SKM-1 (cell line): Measurements from ENCODE around the gene VWA5A.

Experiments
- DNase-seq: peaks from one replicate; lab custom pipeline; 2025; ENCODE audit not compliant: unreplicated experiment; lab: John Stamatoyannopoulos, UW

Gene VWA5A

GRCh38 chr11:124114942-124115781 is at the start of gene VWA5A:
VWA5A (plus strand) TSS chr11:124115450; CDS start chr11:124117512, 2,062 bp downstream.
- peak; percentile 77 for DNase-seq

DNA sequence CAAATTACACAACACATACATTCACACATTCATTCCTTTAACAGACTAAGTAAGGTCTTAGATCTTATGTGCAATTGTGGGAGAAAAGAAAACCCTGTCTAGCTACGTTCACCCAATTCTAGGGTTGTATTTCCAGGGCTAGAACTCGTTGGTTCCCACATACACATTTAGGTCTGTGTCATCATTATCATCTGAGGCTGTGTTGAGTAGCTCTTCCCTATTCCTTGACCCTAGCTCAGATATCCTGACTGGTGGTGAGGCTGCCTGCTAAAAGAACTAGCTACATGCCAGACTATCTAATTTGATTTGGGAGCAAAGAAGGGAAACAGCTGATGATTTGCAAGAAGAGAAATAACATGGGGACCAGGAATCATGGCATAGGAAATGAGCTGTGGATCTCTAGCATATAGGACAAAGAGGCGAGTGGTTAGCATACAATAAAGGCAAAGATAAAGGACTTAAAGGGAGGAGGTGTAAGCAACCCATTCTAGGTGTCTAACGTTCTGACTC is 46.6 kb upstream of the VWA5A start:
- no peak for DNase-seq

DNA sequence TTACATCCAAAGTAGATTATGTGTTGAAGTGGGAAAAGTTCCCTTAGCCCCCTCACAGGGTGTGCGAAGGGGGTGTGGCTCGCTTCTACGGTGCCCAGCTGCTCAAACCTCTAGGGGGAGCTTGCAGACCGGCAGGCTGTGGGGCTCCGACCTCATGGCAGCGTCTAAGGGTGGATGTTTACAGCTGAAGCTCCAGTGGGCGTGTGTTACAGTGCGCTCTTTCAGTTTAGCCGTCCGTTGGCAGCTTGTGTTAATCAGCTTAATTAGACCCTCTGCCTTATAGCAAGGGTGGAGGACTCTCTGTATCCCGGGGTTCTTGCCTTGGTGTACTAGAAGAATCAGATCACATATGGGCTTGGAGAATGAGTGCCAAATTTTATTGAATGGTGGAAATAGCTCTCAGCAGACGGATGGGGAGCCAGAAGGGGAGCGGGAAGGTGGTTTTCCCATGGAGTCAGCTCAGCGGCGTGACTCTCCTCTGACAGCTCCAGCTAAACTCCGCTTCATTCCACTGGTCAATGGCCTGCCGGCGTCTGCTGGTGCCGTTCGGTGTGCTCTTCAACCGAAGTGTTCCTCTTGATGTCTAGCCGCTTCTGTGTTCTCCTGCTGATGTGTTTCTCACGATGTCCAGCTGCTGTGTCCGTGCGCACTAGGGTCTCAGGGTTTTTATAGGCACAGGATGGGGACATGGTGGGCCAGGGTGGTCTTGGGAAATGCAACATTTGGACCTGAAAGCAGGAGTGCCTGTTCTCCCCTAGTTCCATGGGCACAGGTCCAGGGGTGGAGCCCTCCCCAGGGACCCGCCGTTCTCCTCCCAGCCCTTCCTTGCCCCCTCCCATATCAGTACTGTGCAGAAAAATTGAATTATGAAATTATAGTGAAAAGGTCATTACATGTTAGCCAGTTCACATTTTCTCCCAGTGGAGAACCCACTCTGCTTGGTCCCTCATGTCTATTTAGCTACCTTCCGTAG is 45.5 kb upstream of the VWA5A start:
- no peak for DNase-seq

DNA sequence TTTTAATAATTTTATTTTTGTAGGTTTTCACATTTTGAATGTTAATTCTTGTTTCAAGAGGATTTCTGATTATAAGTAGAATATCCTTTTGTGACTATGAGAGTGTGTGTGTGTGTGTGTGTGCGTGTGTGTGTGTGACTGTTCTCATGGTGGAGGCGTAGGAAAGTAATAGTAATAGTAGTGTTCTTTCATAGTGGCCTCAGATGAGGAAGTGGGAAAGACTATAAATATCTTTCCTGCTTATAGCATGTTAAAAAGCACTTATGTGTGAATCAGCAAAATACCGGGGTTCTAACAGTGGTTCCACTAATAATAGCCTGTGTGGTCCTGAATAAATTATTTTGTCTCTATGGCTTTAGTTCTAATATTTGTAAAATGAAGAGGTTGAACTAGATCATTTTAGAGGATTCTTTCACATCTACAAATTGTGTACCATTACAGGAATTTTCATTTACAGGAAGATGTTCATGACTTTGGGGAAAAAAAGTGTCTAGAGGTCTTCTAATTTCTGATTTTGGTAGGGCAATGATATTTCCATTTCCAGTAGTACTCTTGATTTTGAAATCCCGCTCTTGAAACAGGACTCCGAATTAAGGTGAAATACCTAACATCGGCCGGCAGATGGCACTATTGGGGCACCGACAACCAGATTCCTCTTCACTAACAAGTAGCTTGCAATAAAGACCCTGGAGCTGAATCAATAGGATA is 44.2 kb upstream of the VWA5A start:
- peak; percentile 73 for DNase-seq

GRCh38 chr11:124071623-124071948 is 43.7 kb upstream of the VWA5A start:
- no peak for DNase-seq

DNA sequence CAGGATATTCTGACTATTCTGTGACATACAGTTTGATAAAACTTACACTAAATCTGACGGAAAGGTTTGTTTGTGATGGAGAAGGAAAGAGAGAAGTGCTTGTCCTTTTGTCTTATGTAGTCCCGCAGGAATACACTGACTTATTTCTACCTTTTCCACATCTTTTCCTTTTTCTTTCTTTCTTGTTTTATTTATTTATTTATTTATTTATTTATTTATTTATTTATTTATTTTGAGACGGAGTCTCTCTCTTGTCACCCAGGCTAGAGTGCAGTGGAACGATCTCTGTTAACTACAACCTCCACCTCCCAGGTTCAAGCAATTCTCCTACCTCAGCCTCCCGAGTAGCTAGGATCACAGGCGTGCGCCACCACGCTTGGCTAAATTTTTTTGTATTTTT is 43.1 kb upstream of the VWA5A start:
- no peak for DNase-seq

- no peak for DNase-seq
Observed at GRCh38 chr11:124074554-124074953, 40.7 kb upstream of the VWA5A start.

DNA sequence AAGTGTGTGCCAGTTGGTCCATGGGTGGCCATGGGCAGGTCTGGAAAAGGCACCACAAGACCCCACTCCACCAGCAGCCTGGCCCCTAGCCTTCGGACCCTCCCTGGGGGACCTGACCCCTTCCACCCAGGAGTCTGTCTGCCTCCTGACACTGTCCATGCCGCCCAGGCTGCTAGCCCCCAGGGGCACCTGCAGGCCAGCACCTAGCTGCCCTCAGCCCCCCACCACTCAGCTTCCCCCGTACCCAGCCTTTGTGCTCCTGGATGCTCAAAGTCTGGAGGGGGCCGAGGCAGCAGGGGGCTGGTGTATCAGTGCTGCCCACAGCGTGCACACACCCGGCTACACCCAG is 39.8 kb upstream of the VWA5A start:
- no peak for DNase-seq

DNA sequence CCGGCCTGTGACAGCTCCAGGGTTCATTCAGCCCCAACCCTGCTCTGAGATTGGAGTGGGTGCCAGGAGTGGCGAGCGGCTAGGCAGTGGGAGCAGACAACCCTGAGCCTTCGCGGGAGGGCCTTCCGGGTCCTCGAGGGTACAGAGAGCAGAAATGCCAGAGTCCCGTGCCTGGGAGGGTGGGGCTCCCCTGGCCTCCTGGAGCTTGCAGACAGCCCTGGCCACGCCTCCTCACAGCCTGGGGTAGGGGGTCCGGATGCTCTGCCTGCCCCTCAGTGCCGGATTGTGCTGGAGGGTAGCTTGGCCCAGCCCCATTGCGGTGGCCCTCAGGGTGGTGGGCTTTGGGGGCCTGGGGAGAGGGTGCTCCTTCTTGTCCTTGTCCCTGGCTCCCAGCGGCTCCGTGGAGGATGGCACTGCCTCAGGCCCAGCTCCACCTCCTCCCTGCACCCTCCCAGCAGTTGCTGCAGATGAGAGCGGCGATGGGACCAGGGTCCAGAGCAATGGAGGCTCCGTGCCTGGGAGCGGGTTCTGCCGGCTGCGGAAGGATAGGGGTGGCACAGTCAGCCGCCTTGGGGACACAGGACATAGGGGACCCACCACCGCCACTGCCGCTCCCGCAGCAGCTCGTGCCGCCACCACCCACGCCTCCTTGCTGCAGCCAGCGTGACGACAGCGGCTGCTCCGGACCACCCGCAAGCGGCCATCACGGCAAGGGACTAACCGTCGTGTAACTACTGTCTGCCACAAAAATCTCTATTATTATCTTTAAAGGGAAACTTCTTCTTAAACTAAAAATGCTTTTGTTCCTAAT is 39.2 kb upstream of the VWA5A start:
- no peak for DNase-seq

DNA sequence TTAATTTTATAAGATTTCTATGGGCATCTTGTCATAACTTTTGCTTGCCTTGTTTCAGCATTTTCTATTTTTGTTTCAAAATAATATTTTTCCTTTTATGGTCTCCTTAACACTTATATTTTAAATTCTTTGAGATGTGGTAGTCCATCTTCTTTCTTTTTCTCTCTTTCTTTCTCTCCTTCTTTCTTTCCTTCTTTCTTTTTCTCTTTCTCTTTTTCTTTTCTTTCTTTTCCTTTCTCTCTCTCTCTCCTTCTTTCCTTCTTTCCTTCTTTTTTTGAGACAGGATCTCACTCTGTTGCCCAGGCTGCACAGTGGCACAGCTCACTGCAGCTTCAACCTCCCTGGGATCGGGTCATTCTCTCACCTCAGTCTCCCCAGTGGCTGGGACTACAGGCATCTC is 38.0 kb upstream of the VWA5A start:
- DNase-seq: no peak

GRCh38 chr11:124078591-124078990 is 36.7 kb upstream of the VWA5A start:
- no peak for DNase-seq

GRCh38 chr11:124079631-124080326 is 35.5 kb upstream of the VWA5A start:
- no peak for DNase-seq

GRCh38 chr11:124080327-124081001 is 34.8 kb upstream of the VWA5A start:
- DNase-seq: no peak

DNA sequence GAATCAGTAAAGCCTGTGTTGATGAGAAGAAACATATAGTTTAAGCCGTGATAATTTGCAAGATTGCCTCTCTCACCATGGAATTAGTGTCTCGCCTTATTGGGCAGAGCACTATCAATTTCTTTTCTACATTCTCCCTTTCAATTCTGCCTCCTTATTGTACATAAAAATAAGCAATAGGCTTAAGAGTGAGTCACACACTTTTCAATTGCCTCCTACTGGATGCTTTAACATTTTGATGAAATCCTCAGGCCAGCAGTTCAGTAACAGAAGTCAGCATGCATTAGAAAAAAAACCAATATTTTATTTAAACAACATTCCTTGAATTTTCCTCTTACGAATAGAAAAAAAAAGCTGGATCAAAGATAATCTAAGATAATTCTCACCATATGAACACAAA is 33.8 kb upstream of the VWA5A start:
- DNase-seq: no peak

- no peak for DNase-seq
Observed at GRCh38 chr11:124082371-124082770, 32.9 kb upstream of the VWA5A start.

GRCh38 chr11:124085583-124085982 is 29.7 kb upstream of the VWA5A start:
- DNase-seq: no peak

GRCh38 chr11:124085997-124086846 is 29.0 kb upstream of the VWA5A start:
- no peak for DNase-seq

DNA sequence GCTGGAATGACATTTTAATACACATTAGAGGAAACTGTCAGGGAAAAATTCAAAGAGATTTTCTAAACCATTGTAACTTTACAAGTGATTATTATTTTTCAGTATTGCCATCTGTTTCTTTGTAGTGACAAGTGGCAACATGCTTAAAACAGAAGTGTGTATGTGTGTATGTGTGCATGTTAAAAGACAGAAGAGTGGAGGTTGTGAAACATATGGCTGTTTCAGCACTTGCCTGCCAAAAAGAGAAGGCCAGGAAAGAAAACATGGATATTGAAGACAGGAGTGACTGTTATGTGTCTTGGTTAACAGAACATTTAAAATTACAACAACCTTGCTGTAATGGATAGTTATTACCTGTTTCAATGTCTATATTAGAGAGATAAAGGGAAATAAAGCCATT is 24.3 kb upstream of the VWA5A start:
- DNase-seq: no peak
